Measurements from ENCODE around the gene POLR1A. TPM values are rescaled to one million over a fixed set of nuclear protein-coding genes. Genes with fewer than 3 reads are reported as not detected.

The POLR1A gene
- total RNA-seq, 1 experiment from 2014 or later: 47.5 TPM

DNA sequence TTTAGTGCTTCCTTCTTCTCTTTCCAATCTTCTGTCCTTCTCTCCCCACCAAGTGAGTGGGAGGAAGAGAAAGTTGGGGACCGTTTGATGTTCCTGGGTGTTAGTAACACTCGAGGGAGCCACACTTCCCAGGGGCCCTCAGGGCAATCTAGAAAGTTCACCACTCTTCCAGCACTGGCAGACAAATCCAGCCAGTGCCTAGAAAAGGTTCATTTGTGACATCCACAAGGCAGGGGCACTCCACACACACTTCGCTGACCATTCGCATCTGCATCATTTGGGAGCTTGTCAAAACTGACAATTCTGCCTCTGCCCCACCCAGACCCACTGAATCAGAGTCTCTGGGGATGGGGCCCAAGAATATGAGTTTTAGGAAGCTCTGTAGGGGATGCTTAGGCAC is 130.1 kb downstream of the POLR1A start:
- Mint-ChIP-seq H3K4me3 (no peak overlapping the region), H3K36me3 (peaks cover 4% of the 10 kb centered on the region), H3K27me3 (ENCODE audit: low read depth) (peaks cover 11% of the 10 kb centered on the region), H3K27ac (no peak overlapping the region), H3K9me3 (peaks cover 22% of the 10 kb centered on the region), H3K4me1 (no peaks in the 10 kb centered on the region)
- TF ChIP-seq, protein P1, sequence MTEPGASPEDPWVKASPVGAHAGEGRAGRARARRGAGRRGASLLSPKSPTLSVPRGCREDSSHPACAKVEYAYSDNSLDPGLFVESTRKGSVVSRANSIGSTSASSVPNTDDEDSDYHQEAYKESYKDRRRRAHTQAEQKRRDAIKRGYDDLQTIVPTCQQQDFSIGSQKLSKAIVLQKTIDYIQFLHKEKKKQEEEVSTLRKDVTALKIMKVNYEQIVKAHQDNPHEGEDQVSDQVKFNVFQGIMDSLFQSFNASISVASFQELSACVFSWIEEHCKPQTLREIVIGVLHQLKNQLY (CRISPR knock-in tag; IDR thresholded peaks at IDR 0.05): no peak
- TF ChIP-seq TEAD4 (CRISPR knock-in tag; IDR thresholded peaks at IDR 0.05) (no peak), ZNF138 (CRISPR knock-in tag; conservative IDR thresholded peaks at IDR 0.05) (no peak), GRHL2 (CRISPR knock-in tag; IDR thresholded peaks at IDR 0.05; ENCODE audit: insufficient replicate concordance, severe bottlenecking) (no peak), ATF1 (CRISPR knock-in tag; IDR thresholded peaks at IDR 0.05) (no peak), NFE2L1 (CRISPR knock-in tag; IDR thresholded peaks at IDR 0.05) (no peak), ZNF416 (CRISPR knock-in tag; IDR thresholded peaks at IDR 0.05) (no peak), IRF2 (CRISPR knock-in tag; IDR thresholded peaks at IDR 0.05; ENCODE audit: borderline replicate concordance, low read depth) (no peak), JAZF1 (CRISPR knock-in tag; IDR thresholded peaks at IDR 0.05) (no peak), FOXK1 (CRISPR knock-in tag; IDR thresholded peaks at IDR 0.05) (no peak), TCF7 (CRISPR knock-in tag; IDR thresholded peaks at IDR 0.05; ENCODE audit: low read depth) (no peak), ZNF423 (CRISPR knock-in tag; IDR thresholded peaks at IDR 0.05) (no peak)
- TF ChIP-seq, protein P2, sequence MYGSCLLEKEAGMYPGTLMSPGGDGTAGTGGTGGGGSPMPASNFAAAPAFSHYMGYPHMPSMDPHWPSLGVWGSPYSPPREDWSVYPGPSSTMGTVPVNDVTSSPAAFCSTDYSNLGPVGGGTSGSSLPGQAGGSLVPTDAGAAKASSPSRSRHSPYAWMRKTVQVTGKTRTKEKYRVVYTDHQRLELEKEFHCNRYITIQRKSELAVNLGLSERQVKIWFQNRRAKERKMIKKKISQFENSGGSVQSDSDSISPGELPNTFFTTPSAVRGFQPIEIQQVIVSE (CRISPR knock-in tag; IDR thresholded peaks at IDR 0.05; ENCODE audit: borderline replicate concordance): no peak
- TF ChIP-seq, protein P3, sequence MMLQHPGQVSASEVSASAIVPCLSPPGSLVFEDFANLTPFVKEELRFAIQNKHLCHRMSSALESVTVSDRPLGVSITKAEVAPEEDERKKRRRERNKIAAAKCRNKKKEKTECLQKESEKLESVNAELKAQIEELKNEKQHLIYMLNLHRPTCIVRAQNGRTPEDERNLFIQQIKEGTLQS (CRISPR knock-in tag; conservative IDR thresholded peaks at IDR 0.05): no peak
- TF ChIP-seq, protein P4, sequence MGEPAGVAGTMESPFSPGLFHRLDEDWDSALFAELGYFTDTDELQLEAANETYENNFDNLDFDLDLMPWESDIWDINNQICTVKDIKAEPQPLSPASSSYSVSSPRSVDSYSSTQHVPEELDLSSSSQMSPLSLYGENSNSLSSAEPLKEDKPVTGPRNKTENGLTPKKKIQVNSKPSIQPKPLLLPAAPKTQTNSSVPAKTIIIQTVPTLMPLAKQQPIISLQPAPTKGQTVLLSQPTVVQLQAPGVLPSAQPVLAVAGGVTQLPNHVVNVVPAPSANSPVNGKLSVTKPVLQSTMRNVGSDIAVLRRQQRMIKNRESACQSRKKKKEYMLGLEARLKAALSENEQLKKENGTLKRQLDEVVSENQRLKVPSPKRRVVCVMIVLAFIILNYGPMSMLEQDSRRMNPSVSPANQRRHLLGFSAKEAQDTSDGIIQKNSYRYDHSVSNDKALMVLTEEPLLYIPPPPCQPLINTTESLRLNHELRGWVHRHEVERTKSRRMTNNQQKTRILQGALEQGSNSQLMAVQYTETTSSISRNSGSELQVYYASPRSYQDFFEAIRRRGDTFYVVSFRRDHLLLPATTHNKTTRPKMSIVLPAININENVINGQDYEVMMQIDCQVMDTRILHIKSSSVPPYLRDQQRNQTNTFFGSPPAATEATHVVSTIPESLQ (CRISPR knock-in tag; IDR thresholded peaks at IDR 0.05): no peak
- TF ChIP-seq, protein P5, sequence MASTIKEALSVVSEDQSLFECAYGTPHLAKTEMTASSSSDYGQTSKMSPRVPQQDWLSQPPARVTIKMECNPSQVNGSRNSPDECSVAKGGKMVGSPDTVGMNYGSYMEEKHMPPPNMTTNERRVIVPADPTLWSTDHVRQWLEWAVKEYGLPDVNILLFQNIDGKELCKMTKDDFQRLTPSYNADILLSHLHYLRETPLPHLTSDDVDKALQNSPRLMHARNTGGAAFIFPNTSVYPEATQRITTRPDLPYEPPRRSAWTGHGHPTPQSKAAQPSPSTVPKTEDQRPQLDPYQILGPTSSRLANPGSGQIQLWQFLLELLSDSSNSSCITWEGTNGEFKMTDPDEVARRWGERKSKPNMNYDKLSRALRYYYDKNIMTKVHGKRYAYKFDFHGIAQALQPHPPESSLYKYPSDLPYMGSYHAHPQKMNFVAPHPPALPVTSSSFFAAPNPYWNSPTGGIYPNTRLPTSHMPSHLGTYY (CRISPR knock-in tag; IDR thresholded peaks at IDR 0.05): no peak
- TF ChIP-seq, protein P6, sequence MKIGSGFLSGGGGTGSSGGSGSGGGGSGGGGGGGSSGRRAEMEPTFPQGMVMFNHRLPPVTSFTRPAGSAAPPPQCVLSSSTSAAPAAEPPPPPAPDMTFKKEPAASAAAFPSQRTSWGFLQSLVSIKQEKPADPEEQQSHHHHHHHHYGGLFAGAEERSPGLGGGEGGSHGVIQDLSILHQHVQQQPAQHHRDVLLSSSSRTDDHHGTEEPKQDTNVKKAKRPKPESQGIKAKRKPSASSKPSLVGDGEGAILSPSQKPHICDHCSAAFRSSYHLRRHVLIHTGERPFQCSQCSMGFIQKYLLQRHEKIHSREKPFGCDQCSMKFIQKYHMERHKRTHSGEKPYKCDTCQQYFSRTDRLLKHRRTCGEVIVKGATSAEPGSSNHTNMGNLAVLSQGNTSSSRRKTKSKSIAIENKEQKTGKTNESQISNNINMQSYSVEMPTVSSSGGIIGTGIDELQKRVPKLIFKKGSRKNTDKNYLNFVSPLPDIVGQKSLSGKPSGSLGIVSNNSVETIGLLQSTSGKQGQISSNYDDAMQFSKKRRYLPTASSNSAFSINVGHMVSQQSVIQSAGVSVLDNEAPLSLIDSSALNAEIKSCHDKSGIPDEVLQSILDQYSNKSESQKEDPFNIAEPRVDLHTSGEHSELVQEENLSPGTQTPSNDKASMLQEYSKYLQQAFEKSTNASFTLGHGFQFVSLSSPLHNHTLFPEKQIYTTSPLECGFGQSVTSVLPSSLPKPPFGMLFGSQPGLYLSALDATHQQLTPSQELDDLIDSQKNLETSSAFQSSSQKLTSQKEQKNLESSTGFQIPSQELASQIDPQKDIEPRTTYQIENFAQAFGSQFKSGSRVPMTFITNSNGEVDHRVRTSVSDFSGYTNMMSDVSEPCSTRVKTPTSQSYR (CRISPR knock-in tag; IDR thresholded peaks at IDR 0.05): no peak
- TF ChIP-seq, protein P7, sequence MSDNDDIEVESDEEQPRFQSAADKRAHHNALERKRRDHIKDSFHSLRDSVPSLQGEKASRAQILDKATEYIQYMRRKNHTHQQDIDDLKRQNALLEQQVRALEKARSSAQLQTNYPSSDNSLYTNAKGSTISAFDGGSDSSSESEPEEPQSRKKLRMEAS (CRISPR knock-in tag; IDR thresholded peaks at IDR 0.05): no peak
- TF ChIP-seq, protein P8, sequence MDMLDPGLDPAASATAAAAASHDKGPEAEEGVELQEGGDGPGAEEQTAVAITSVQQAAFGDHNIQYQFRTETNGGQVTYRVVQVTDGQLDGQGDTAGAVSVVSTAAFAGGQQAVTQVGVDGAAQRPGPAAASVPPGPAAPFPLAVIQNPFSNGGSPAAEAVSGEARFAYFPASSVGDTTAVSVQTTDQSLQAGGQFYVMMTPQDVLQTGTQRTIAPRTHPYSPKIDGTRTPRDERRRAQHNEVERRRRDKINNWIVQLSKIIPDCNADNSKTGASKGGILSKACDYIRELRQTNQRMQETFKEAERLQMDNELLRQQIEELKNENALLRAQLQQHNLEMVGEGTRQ (CRISPR knock-in tag; IDR thresholded peaks at IDR 0.05): no peak
- TF ChIP-seq, protein P9, sequence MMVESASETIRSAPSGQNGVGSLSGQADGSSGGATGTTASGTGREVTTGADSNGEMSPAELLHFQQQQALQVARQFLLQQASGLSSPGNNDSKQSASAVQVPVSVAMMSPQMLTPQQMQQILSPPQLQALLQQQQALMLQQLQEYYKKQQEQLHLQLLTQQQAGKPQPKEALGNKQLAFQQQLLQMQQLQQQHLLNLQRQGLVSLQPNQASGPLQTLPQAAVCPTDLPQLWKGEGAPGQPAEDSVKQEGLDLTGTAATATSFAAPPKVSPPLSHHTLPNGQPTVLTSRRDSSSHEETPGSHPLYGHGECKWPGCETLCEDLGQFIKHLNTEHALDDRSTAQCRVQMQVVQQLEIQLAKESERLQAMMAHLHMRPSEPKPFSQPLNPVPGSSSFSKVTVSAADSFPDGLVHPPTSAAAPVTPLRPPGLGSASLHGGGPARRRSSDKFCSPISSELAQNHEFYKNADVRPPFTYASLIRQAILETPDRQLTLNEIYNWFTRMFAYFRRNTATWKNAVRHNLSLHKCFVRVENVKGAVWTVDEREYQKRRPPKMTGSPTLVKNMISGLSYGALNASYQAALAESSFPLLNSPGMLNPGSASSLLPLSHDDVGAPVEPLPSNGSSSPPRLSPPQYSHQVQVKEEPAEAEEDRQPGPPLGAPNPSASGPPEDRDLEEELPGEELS (CRISPR knock-in tag; IDR thresholded peaks at IDR 0.05): no peak
- CTCF ChIA-PET: no interaction called here
- no peak for DNase-seq (ENCODE audit: low spot score)
- no peak for ATAC-seq
- POLR2A ChIA-PET: no interaction called here
